PC-9 (cell line): ENCODE data around the gene C10orf62. TPM values are rescaled to one million over a fixed set of nuclear protein-coding genes. Genes with fewer than 3 reads are reported as not detected.

Source experiments
- BruUV-seq: library from RNA; stranded (reverse); fragments of 400-500 nt; replicated peaks from 2 replicates; lab custom pipeline; 2021; lab: Mats Ljungman, UMichigan
- CTCF ChIA-PET: fragments of 300-600 bp; sonication (Branson Sonifier 250); formaldehyde crosslinking; loops from one replicate; lab custom pipeline; 2022; ENCODE audit warnings: antibody characterized with exemption; lab: Charles Lee
- POLR2A ChIA-PET: fragments of 300-600 bp; sonication (Branson Sonifier 250); formaldehyde crosslinking; loops from one replicate; lab custom pipeline; 2022; ENCODE audit warnings: antibody characterized with exemption; ENCODE audit not compliant: unreplicated experiment; lab: Charles Lee
- DNase-seq, 2 experiments: peaks; one replicate each; pipeline versions ENCODE4 v3.0.0 to v3.0.0-alpha.2; 2015 to 2022; ENCODE audit warnings: mixed read lengths in 1 of 2
- H2AFZ ChIP-seq: fragments of 200-600 bp; sonication (generic); 2 replicates; pipeline ENCODE4 v1.8.1; 2017; ENCODE audit warnings: antibody characterized with exemption
- H3F3A ChIP-seq: fragments of 200-600 bp; sonication (generic); 2 replicates; pipeline ENCODE4 v1.8.1; 2017; ENCODE audit warnings: antibody characterized with exemption, mild to moderate bottlenecking, low read depth; ENCODE audit not compliant: insufficient read depth
- H3K27ac ChIP-seq: fragments of 200-600 bp; sonication (generic); 2 replicates; pipeline ENCODE4 v1.6.1; 2016; ENCODE audit warnings: mixed run types
- H3K27me3 ChIP-seq: fragments of 200-600 bp; sonication (generic); 2 replicates; pipeline ENCODE4 v1.6.1; 2016; ENCODE audit warnings: low read depth, mixed run types; ENCODE audit not compliant: insufficient read depth
- H3K36me3 ChIP-seq: fragments of 200-600 bp; sonication (generic); 2 replicates; pipeline ENCODE4 v1.6.1; 2016; ENCODE audit warnings: low read depth, mixed run types
- H3K4me1 ChIP-seq: fragments of 200-600 bp; sonication (generic); replicated peaks from 2 replicates; pipeline ENCODE4 v1.6.1; 2016; ENCODE audit warnings: mixed run types; ENCODE audit not compliant: insufficient read depth
- H3K4me2 ChIP-seq: fragments of 200-600 bp; sonication (generic); 2 replicates; pipeline ENCODE4 v1.6.1; 2017; ENCODE audit warnings: mixed run types
- H3K4me3 ChIP-seq: fragments of 200-600 bp; sonication (generic); 2 replicates; pipeline ENCODE4 v1.6.1; 2016; ENCODE audit warnings: mixed run types
- H3K79me2 ChIP-seq: fragments of 200-600 bp; sonication (generic); 2 replicates; pipeline ENCODE4 v1.6.1; 2017; ENCODE audit warnings: low read depth, mixed run types
- H3K9me2 ChIP-seq: fragments of 200-600 bp; sonication (generic); 2 replicates; pipeline ENCODE4 v1.8.1; 2017; ENCODE audit warnings: mild to moderate bottlenecking; ENCODE audit not compliant: insufficient read depth
- H3K9me3 ChIP-seq: fragments of 200-600 bp; sonication (generic); 2 replicates; pipeline ENCODE4 v1.8.1; 2016; ENCODE audit warnings: low read depth; ENCODE audit not compliant: insufficient read depth
- H4K20me1 ChIP-seq: fragments of 200-600 bp; sonication (generic); 2 replicates; pipeline ENCODE4 v1.8.1; 2017; ENCODE audit not compliant: insufficient read depth
- CTCF ChIP-seq: fragments of 200-600 bp; sonication (generic); conservative IDR thresholded peaks from 2 replicates; pipeline ENCODE4 v1.6.1; 2017; ENCODE audit warnings: mixed run types, antibody characterized with exemption, mild to moderate bottlenecking, moderate library complexity
- EZH2 ChIP-seq: fragments of 200-600 bp; sonication (generic); IDR thresholded peaks from 2 replicates; pipeline ENCODE4 v1.8.0; 2017; ENCODE audit warnings: antibody characterized with exemption, low read depth
- intact Hi-C: fragments of 100-400 bp; cut with micrococcal nuclease; formaldehyde crosslinking; loops from one replicate; pipeline ENCODE4 v1.10.0; 2022; ENCODE audit not compliant: unreplicated experiment
- total RNA-seq: library from RNA; stranded (reverse); gene quantifications from 2 replicates; pipeline ENCODE4 v1.2.3, GENCODE V29; 2021

C10orf62 gene
- total RNA-seq, 1 experiment from 2014 or later, result 0.59 TPM

GRCh38 chr10:97599272-97599619 is 9.7 kb downstream of the C10orf62 start:
- Histone ChIP-seq H3K36me3 (no peaks in the 10 kb centered on the region), H3K9me2 (no peaks in the 10 kb centered on the region), H3K79me2 (no peaks in the 10 kb centered on the region), H3K27ac (no peak overlapping the region), H2AFZ (no peak overlapping the region), H3F3A (peaks cover 15% of the 10 kb centered on the region; the same call in 1 of the 2 replicates), H3K4me1 (peaks cover 28% of the 10 kb centered on the region), H3K27me3 (no peaks in the 10 kb centered on the region), H4K20me1 (no peaks in the 10 kb centered on the region), H3K9me3 (no peaks in the 10 kb centered on the region), H3K4me2 (no peak overlapping the region), H3K4me3 (no peak overlapping the region)
- DNase-seq, result no peak
- BruUV-seq, result no TSS peak
- ChIA-PET CTCF (no interaction called here), POLR2A (no interaction called here)
- TF ChIP-seq CTCF, result no peak
- TF ChIP-seq EZH2, result no peak
- intact Hi-C loops, result no loop called here

GRCh38 chr10:97600616-97601015 is 11.1 kb downstream of the C10orf62 start:
- H3K4me2 ChIP-seq, result no peak overlapping the region
- H3K27me3 ChIP-seq, result no peaks in the 10 kb centered on the region
- no peak overlapping the region for H3K27ac ChIP-seq
- no peaks in the 10 kb centered on the region for H4K20me1 ChIP-seq
- no peak for DNase-seq
- H3K36me3 ChIP-seq, result no peaks in the 10 kb centered on the region
- H3K4me3 ChIP-seq, result no peak overlapping the region
- no peaks in the 10 kb centered on the region for H3K79me2 ChIP-seq
- H3K9me3 ChIP-seq, result no peaks in the 10 kb centered on the region
- no peak overlapping the region for H2AFZ ChIP-seq
- POLR2A ChIA-PET, result interaction anchor here (0.7 kb wide), 1 partner anchor 1634 kb away, joined by 5 read pairs; no protein-coding TSS in a partner anchor
- no peaks in the 10 kb centered on the region for H3K9me2 ChIP-seq
- BruUV-seq, result no TSS peak
- intact Hi-C loops, result no loop called here
- CTCF ChIA-PET, result interaction anchor here (0.6 kb wide), 1 partner anchor 9 kb away, joined by 3 read pairs; no protein-coding TSS in a partner anchor
- no peak for TF ChIP-seq EZH2
- TF ChIP-seq CTCF, result no peak
- peaks cover 26% of the 10 kb centered on the region for H3K4me1 ChIP-seq
- H3F3A ChIP-seq, result peaks cover 8% of the 10 kb centered on the region; the same call in 1 of the 2 replicates

- Histone ChIP-seq H4K20me1 (no peaks in the 10 kb centered on the region), H3K27ac (no peak overlapping the region), H2AFZ (no peak overlapping the region), H3K36me3 (no peaks in the 10 kb centered on the region), H3K4me2 (no peak overlapping the region), H3F3A (no peaks in the 10 kb centered on the region), H3K79me2 (no peaks in the 10 kb centered on the region), H3K9me3 (no peaks in the 10 kb centered on the region), H3K4me3 (no peak overlapping the region), H3K4me1 (peaks cover 17% of the 10 kb centered on the region), H3K9me2 (no peaks in the 10 kb centered on the region), H3K27me3 (no peaks in the 10 kb centered on the region)
- TF ChIP-seq CTCF (no peak), EZH2 (no peak)
- ChIA-PET CTCF (no interaction called here), POLR2A (no interaction called here)
- intact Hi-C loops, result no loop called here
- no peak for DNase-seq
- BruUV-seq, result no TSS peak
These were observed 12.0 kb downstream of the C10orf62 start for GRCh38 chr10:97601268-97602215.
